Gastrocnemius medialis (tissue), 4 donors: ENCODE measurements around the gene DDX4. TPM values are rescaled to one million over a fixed set of nuclear protein-coding genes. Genes with fewer than 3 reads are reported as not detected.

Experiments used
- ATAC-seq, 2 donors: fragments of 150-250 bp; one replicate each; pipeline ENCODE4 v1.9.1; 2016
- DNase-seq, 2 donors: peaks; one replicate each; pipeline ENCODE4 v3.0.0-alpha.2; 2019
- H3K27ac ChIP-seq, 4 donors: fragments of 200-600 bp; sonication (generic); 1 replicate in 1 of 4; 2 replicates in 3 of 4; pipeline ENCODE4 v1.5.1; 2016 to 2018; ENCODE audit warnings: mild to moderate bottlenecking in 2 of 4, moderate library complexity in 1 of 4
- H3K27me3 ChIP-seq, 3 donors: fragments of 200-600 bp; sonication (generic) in 2 of 3; 1 replicate in 1 of 3; 2 replicates in 2 of 3; pipeline versions ENCODE4 v1.5.1 to v1.6.0; 2016 to 2019; ENCODE audit warnings: mild to moderate bottlenecking in 1 of 3, moderate library complexity in 1 of 3
- H3K36me3 ChIP-seq, 2 donors: fragments of 200-600 bp; sonication (generic) in 1 of 2; one replicate each; pipeline ENCODE4 v1.5.1; 2017 to 2018
- H3K4me1 ChIP-seq, 2 donors: fragments of 200-600 bp; sonication (generic) in 1 of 2; one replicate each; pipeline ENCODE4 v1.5.1; 2016 to 2017; ENCODE audit warnings: mild to moderate bottlenecking in 2 of 2
- H3K4me3 ChIP-seq, 4 donors: fragments of 200-600 bp; sonication (generic) in 3 of 4; 1 replicate in 1 of 4; 2 replicates in 3 of 4; pipeline ENCODE4 v1.5.1; 2016 to 2019; ENCODE audit warnings: mild to moderate bottlenecking in 2 of 4
- H3K9me3 ChIP-seq, 3 donors: fragments of 200-600 bp; sonication (generic) in 2 of 3; 1 replicate in 1 of 3; 2 replicates in 2 of 3; pipeline ENCODE4 v1.5.1; 2016 to 2019
- CTCF ChIP-seq, 5 experiments: fragments of 450-650 bp in 3 of 5; fragments of 200-600 bp in 2 of 5; sonication (generic) in 2 of 5; IDR thresholded peaks in 4 of 5; conservative IDR thresholded peaks in 1 of 5; 1 replicate in 4 of 5; 2 replicates in 1 of 5; pipeline ENCODE4 v1.5.1; 2016 to 2019; ENCODE audit warnings: antibody characterized with exemption in 5 of 5, mild to moderate bottlenecking in 3 of 5, moderate library complexity in 3 of 5
- POLR2A ChIP-seq, 2 donors: fragments of 450-650 bp; IDR thresholded peaks; one replicate each; pipeline ENCODE4 v1.6.1; 2017; ENCODE audit warnings: antibody characterized with exemption in 2 of 2, mild to moderate bottlenecking in 2 of 2, moderate library complexity in 2 of 2
- in situ Hi-C, 4 donors: fragments of 200-750 bp; cut with MboI; loops; one replicate each; pipeline versions ENCODE4 v1.15.0 to v1.8.0; 2017; ENCODE audit warnings: low sequenced_read_pairs in 4 of 4
- intact Hi-C: fragments of 100-400 bp; cut with DNase I; formaldehyde crosslinking; loops from one replicate; pipeline ENCODE4 v1.15.1; 2023; ENCODE audit warnings: low total_unique reads
- total RNA-seq, 4 donors: library from RNA; depleted of rRNA; stranded (reverse); fragments of >200 nt; gene quantifications; one replicate each; pipeline versions ENCODE4 v1.1.0 to v1.2.3, GENCODE V29; 2016

The DDX4 gene
- total RNA-seq, 4 donors from 2014 or later, result not detected

- no peaks in the 10 kb centered on the region for H3K9me3 ChIP-seq
- TF ChIP-seq CTCF (IDR thresholded peaks at IDR 0.05 in 4 of 5, conservative IDR thresholded peaks at IDR 0.05 in 1 of 5), result no peak
- TF ChIP-seq POLR2A (IDR thresholded peaks at IDR 0.05), result no peak
- no peak overlapping the region for H3K4me3 ChIP-seq
- no peak for ATAC-seq
- H3K27me3 ChIP-seq, result no peaks in the 10 kb centered on the region
- H3K4me1 ChIP-seq, result no peaks in the 10 kb centered on the region
- in situ Hi-C loops, result no loop called here
- no peak overlapping the region for H3K27ac ChIP-seq
- intact Hi-C loops, result no loop called here
- H3K36me3 ChIP-seq, result no peaks in the 10 kb centered on the region
- DNase-seq, result no peak
These were observed 128.6 kb downstream of the DDX4 start for GRCh38 chr5:55866485-55866884.

Other genes starting within 250 kb of the DDX4 start
- 100 to 1,000 TPM in 1 of 4 donors, 10 to 100 TPM in 3; 79.8 to 147 (median 91.5) TPM for gene PLPP1, start 203.1 kb upstream of the DDX4 start, total RNA-seq
- 10 to 100 TPM in 2 of 4 donors, 1 to 10 TPM in 2; 5.4 to 11.9 (median 10.2) TPM for gene SLC38A9, start 25.7 kb upstream of the DDX4 start, total RNA-seq
- under 1 TPM in 1 of 4 donors, not detected in 3; 0.29 TPM for gene IL31RA, start 113.3 kb downstream of the DDX4 start, total RNA-seq